Activated T-helper 2 cell treated with anti-CD3 and anti-CD28 coated beads, Interferon-gamma antibody, Interleukin-2, Interleukin-4, amounts not matched to agents 10 μg/mL and 5 μg/mL and 100 μg/mL, durations not matched to agents 14 hours and 24 hours and 36 hours (primary cell): ENCODE data around the gene PNKD. TPM values are rescaled to one million over a fixed set of nuclear protein-coding genes. Genes with fewer than 3 reads are reported as not detected.
A peak's percentile ranks its signal among the peaks of the same experiment; 100 is the strongest.

Source experiments
- DNase-seq: peaks from one replicate; pipeline ENCODE4 v3.0.0; 2021; ENCODE audit warnings: low spot score
- H3K27ac Mint-ChIP-seq: one replicate; pipeline ENCODE4 v1.8.0; 2021; ENCODE audit warnings: mixed read lengths
- H3K27me3 Mint-ChIP-seq: one replicate; pipeline ENCODE4 v1.8.0; 2021; ENCODE audit warnings: low read depth, mixed read lengths
- H3K36me3 Mint-ChIP-seq: one replicate; pipeline ENCODE4 v1.8.0; 2021; ENCODE audit warnings: low read depth, mixed read lengths
- H3K4me1 Mint-ChIP-seq: one replicate; pipeline ENCODE4 v1.8.0; 2021; ENCODE audit warnings: low read depth, mixed read lengths
- H3K4me3 Mint-ChIP-seq: one replicate; pipeline ENCODE4 v1.8.0; 2021; ENCODE audit warnings: low read depth, mild to moderate bottlenecking, moderate library complexity, mixed read lengths
- H3K9me3 Mint-ChIP-seq: one replicate; pipeline ENCODE4 v1.8.0; 2021; ENCODE audit warnings: mixed read lengths
- intact Hi-C: fragments of 100-400 bp; cut with micrococcal nuclease; formaldehyde crosslinking; loops from one replicate; pipeline ENCODE4 v1.15.1; 2023
- total RNA-seq: library from RNA; stranded (reverse); gene quantifications from 2 replicates; pipeline ENCODE4 v1.2.3, GENCODE V29; 2022

Gene PNKD
- total RNA-seq, 1 donor from 2014 or later: 20.8 TPM

GRCh38 chr2:218260166-218260565, 10.2 kb upstream of the PNKD start:
- Mint-ChIP-seq H3K9me3 (no peaks in the 10 kb centered on the region), H3K27me3 (no peaks in the 10 kb centered on the region), H3K4me3 (no peak overlapping the region), H3K36me3 (peaks cover 23% of the 10 kb centered on the region), H3K4me1 (peaks cover 19% of the 10 kb centered on the region), H3K27ac (no peak overlapping the region)
- DNase-seq: no peak
- intact Hi-C loops: no loop called here

DNA sequence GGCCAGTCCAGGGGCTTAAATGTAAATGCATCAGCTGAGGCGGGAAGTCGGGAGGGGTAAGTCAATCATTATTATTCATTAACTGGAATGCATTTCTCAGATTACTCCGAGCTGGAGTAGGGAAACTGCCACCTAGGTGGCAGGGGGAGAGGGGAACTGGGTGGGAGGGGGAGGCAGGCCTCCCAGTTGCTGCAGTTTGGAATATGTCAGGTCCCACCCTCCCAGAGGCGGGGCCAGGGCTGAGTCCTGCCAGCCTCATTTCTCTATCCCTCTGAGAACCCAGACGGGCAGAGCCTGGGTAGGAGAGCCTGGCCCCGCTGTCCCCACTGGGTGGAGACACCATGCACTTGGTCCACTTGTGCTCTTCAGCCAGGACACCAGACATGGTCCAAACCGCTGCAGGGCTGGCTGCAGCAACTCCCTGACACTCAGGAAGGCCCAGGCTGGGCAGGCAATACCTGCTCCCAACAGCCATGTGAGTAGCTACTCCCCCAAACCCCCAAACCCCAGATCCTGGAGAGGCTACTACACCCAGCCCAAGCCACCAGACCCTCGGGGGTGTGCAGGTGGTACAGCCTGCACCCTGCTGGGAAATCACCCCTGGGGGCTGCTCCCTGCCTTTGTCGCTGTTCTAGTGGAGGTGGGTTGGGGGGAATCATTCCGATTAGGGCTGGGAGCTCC, 9.4 kb upstream of the PNKD start, which contains the start of gene GPBAR1:
Gene GPBAR1, plus strand, starts transcription at position 274 of the 681 bp plus-strand sequence. CDS start 1,710 bp downstream, outside the sequence.
- DNase-seq: no peak
- Mint-ChIP-seq H3K4me3 (no peak within 1 kb of the TSS), H3K27me3 (no peaks in the 10 kb centered on the region), H3K9me3 (no peaks in the 10 kb centered on the region), H3K4me1 (peaks cover 16% of the 10 kb centered on the region), H3K27ac (peak within 1 kb of the TSS; percentile 39), H3K36me3 (peaks cover 21% of the 10 kb centered on the region)
- intact Hi-C loops: no loop called here

DNA sequence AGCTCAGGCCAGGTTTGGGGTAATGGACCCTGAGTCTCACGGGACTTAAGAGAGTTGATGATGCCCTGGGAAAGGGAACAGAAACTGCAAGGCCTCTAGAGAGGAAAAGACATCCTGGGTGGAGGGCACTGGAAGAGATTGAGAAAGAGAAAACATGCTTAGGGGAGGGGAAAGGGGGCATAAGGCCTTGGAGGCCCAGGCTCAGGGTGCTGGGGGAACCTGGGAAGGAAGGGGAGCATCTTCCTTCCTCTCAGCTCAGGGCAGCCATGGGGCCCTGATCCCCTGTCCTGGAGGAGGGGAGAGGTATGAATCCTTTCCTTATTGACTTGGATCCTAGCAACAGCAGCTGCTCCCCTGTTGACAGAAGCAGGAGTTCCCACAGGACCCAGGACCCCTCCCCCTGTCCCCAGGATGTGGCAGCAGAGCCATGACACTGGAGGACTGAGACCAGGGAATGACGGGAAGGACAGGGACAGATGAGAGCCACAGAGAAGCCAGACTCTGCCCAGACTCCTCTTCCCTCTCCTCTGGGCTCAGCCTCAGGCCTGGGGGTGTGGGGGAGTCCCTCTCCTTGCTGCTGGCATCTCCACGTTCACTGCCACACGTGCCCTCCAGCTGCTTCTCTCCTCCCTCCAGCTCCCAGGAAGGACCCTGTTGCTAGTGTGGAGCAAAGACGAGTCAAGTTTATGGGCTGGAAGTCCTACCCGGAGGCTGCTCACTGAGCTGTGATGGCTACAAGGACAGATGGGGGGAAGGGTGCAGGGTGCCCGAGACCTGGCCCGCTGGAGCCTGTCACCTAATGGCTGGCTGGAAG, 8.7 kb upstream of the PNKD start:
- intact Hi-C loops: no loop called here
- Mint-ChIP-seq H3K4me1 (peaks cover 16% of the 10 kb centered on the region), H3K27me3 (no peaks in the 10 kb centered on the region), H3K27ac (no peak overlapping the region), H3K4me3 (no peak overlapping the region), H3K9me3 (no peaks in the 10 kb centered on the region), H3K36me3 (peaks cover 21% of the 10 kb centered on the region)
- DNase-seq: no peak

DNA sequence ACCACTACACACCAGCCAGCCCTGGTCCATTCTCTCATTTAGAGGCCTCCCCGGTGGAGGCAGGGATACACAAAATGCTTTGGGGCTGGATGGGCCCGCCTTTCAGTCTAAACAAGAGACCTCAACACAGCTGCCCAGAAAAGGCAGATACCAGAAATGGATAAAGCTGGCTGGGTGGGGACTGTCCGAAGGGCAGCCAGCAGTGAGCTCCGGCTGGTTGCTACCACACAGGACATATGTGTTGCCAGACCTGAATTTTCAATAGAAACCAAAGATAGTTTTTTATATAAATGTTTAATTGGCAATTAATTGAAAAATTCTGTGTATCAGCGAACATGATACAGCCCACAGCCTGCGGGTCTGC, 8.1 kb upstream of the PNKD start:
- H3K9me3 Mint-ChIP-seq: no peaks in the 10 kb centered on the region
- H3K27ac Mint-ChIP-seq: no peak overlapping the region
- no peak overlapping the region for H3K4me3 Mint-ChIP-seq
- DNase-seq: no peak
- no peaks in the 10 kb centered on the region for H3K27me3 Mint-ChIP-seq
- peaks cover 26% of the 10 kb centered on the region for H3K36me3 Mint-ChIP-seq
- intact Hi-C loops: no loop called here
- peaks cover 13% of the 10 kb centered on the region for H3K4me1 Mint-ChIP-seq

DNA sequence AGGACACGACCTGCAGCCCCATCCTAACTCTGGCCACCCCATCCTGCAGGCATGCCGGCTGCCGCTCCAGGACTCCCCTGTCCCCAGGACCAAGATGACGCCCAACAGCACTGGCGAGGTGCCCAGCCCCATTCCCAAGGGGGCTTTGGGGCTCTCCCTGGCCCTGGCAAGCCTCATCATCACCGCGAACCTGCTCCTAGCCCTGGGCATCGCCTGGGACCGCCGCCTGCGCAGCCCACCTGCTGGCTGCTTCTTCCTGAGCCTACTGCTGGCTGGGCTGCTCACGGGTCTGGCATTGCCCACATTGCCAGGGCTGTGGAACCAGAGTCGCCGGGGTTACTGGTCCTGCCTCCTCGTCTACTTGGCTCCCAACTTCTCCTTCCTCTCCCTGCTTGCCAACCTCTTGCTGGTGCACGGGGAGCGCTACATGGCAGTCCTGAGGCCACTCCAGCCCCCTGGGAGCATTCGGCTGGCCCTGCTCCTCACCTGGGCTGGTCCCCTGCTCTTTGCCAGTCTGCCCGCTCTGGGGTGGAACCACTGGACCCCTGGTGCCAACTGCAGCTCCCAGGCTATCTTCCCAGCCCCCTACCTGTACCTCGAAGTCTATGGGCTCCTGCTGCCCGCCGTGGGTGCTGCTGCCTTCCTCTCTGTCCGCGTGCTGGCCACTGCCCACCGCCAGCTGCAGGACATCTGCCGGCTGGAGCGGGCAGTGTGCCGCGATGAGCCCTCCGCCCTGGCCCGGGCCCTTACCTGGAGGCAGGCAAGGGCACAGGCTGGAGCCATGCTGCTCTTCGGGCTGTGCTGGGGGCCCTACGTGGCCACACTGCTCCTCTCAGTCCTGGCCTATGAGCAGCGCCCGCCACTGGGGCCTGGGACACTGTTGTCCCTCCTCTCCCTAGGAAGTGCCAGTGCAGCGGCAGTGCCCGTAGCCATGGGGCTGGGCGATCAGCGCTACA, 7.4 kb upstream of the PNKD start:
- DNase-seq: no peak
- no peaks in the 10 kb centered on the region for H3K27me3 Mint-ChIP-seq
- H3K9me3 Mint-ChIP-seq: no peaks in the 10 kb centered on the region
- peaks cover 7% of the 10 kb centered on the region for H3K4me1 Mint-ChIP-seq
- H3K27ac Mint-ChIP-seq: no peak overlapping the region
- peaks cover 28% of the 10 kb centered on the region for H3K36me3 Mint-ChIP-seq
- no peak overlapping the region for H3K4me3 Mint-ChIP-seq
- intact Hi-C loops: no loop called here

- Mint-ChIP-seq H3K4me3 (no peak overlapping the region), H3K27ac (peak overlapping the region; percentile 38), H3K27me3 (no peaks in the 10 kb centered on the region), H3K9me3 (no peaks in the 10 kb centered on the region), H3K36me3 (peaks cover 28% of the 10 kb centered on the region), H3K4me1 (peaks cover 8% of the 10 kb centered on the region)
- intact Hi-C loops: no loop called here
- no peak for DNase-seq
Measured at GRCh38 chr2:218263817-218264641, 6.3 kb upstream of the PNKD start.

DNA sequence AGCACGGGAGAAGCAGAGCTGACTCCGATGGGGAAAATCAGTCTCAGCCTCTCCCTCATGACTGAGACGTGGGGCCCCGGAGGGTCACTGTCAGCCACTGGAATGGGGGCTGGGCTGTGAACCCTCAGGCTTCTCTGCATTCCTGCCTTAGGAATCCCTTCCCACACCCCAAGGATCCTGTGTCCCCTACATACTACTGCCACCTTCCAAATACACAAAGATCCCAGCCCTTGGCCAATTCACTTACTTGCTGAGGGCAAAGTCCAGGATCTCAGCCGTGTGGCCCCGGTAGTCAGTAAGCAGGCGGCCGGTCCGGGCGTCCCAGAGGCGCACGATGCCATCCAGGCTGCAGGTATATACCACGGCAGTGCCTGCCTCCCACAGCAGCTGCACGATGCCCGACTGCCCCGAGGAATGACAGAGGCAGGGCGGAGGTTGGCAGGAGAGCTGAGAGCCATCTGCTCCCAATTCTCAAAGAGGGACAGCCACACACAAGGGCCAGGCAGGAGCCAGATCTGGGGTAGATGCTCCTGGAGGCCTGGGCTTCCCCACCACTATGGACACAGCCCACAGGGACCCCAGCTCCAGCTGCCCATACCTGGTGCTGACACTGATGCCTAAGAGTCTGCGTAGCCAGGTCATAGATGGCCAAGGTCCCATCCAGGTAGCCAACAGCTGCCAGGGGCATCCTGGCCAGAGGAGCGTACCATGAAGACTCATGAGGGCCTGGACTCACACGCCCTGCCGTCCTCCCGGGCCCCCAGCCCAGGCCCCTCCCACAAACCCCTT, 5.4 kb upstream of the PNKD start:
- intact Hi-C loops: no loop called here
- Mint-ChIP-seq H3K4me1 (peaks cover 12% of the 10 kb centered on the region), H3K36me3 (peaks cover 33% of the 10 kb centered on the region), H3K4me3 (no peak overlapping the region), H3K27me3 (no peaks in the 10 kb centered on the region), H3K9me3 (no peaks in the 10 kb centered on the region), H3K27ac (no peak overlapping the region)
- DNase-seq: no peak

DNA sequence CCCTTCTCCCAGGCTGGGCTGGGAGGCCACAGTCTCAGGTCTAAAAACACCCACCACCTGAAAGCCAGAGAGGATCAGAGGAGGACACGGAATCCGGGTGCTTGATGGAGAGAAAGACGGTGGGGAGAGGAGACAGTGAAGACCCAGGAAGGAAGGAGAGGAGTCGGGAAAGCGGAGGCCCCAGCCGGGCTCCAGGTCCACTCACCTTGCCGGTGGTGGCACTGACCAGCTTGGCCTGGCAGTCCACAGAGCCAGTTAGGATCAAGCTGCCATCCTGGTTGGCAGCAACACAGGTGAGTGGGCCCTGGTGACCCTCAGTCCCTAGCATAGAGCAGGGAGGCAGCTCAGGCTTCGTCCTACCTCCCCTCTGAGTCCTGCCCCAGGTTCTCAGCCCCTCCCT, 4.7 kb upstream of the PNKD start:
- H3K4me3 Mint-ChIP-seq: no peak overlapping the region
- H3K27ac Mint-ChIP-seq: no peak overlapping the region
- no peak for DNase-seq
- H3K36me3 Mint-ChIP-seq: peaks cover 33% of the 10 kb centered on the region
- H3K9me3 Mint-ChIP-seq: no peaks in the 10 kb centered on the region
- intact Hi-C loops: no loop called here
- H3K4me1 Mint-ChIP-seq: peaks cover 12% of the 10 kb centered on the region
- no peaks in the 10 kb centered on the region for H3K27me3 Mint-ChIP-seq

- no peak overlapping the region for H3K4me3 Mint-ChIP-seq
- no peaks in the 10 kb centered on the region for H3K9me3 Mint-ChIP-seq
- no peaks in the 10 kb centered on the region for H3K27me3 Mint-ChIP-seq
- no peak for DNase-seq
- no peak overlapping the region for H3K27ac Mint-ChIP-seq
- intact Hi-C loops: no loop called here
- H3K4me1 Mint-ChIP-seq: peaks cover 18% of the 10 kb centered on the region
- peaks cover 33% of the 10 kb centered on the region for H3K36me3 Mint-ChIP-seq
Measured at GRCh38 chr2:218266316-218266979, 3.9 kb upstream of the PNKD start.

GRCh38 chr2:218267259-218267658, 3.1 kb upstream of the PNKD start:
- peak overlapping the region; percentile 24 for H3K27ac Mint-ChIP-seq
- intact Hi-C loops: no loop called here
- no peak overlapping the region for H3K4me3 Mint-ChIP-seq
- H3K27me3 Mint-ChIP-seq: no peaks in the 10 kb centered on the region
- peaks cover 26% of the 10 kb centered on the region for H3K4me1 Mint-ChIP-seq
- H3K36me3 Mint-ChIP-seq: peaks cover 33% of the 10 kb centered on the region
- DNase-seq: no peak
- H3K9me3 Mint-ChIP-seq: no peaks in the 10 kb centered on the region
